OCI-LY1 (cell line): ENCODE results near the gene NID1.

ENCODE experiments used
- H2AFZ ChIP-seq: fragments of 200-600 bp; sonication (generic), shearing (Covaris generic); 2 replicates; pipeline ENCODE4 v1.6.0; 2014; ENCODE audit warnings: antibody characterized with exemption, mild to moderate bottlenecking, low read length
- H3F3A ChIP-seq: fragments of 200-600 bp; sonication (generic), shearing (Covaris generic); 2 replicates; pipeline ENCODE4 v1.6.0; 2014; ENCODE audit warnings: mild to moderate bottlenecking, antibody characterized with exemption, low read length, moderate library complexity; ENCODE audit not compliant: insufficient read depth
- H3K27ac ChIP-seq: fragments of 200-600 bp; sonication (generic); 2 replicates; pipeline ENCODE4 v1.5.1; 2014; ENCODE audit warnings: low read length, mixed run types, mild to moderate bottlenecking, low read depth; ENCODE audit not compliant: poor library complexity, severe bottlenecking
- H3K27me3 ChIP-seq: fragments of 200-600 bp; sonication (generic); 2 replicates; pipeline ENCODE4 v1.6.0; 2014; ENCODE audit warnings: antibody characterized with exemption, mild to moderate bottlenecking, low read length, moderate library complexity; ENCODE audit not compliant: insufficient read depth
- H3K36me3 ChIP-seq: fragments of 200-600 bp; sonication (generic); 2 replicates; pipeline ENCODE4 v1.6.1; 2014; ENCODE audit warnings: mild to moderate bottlenecking, antibody characterized with exemption, low read length, moderate library complexity, mixed read lengths; ENCODE audit not compliant: insufficient read depth
- H3K4me1 ChIP-seq: fragments of 200-600 bp; sonication (generic); 2 replicates; pipeline ENCODE4 v1.5.1; 2014; ENCODE audit warnings: mild to moderate bottlenecking, low read length, moderate library complexity; ENCODE audit not compliant: insufficient read depth, severe bottlenecking
- H3K4me2 ChIP-seq: fragments of 200-600 bp; sonication (generic), shearing (Covaris generic); 2 replicates; pipeline ENCODE4 v1.6.1; 2014; ENCODE audit warnings: low read length
- H3K4me3 ChIP-seq: fragments of 200-600 bp; sonication (generic); 2 replicates; pipeline ENCODE4 v1.5.1; 2014; ENCODE audit warnings: low read length, low read depth, mild to moderate bottlenecking, mixed read lengths; ENCODE audit not compliant: poor library complexity, severe bottlenecking
- H3K79me2 ChIP-seq: fragments of 200-600 bp; shearing (Covaris generic); 2 replicates; pipeline ENCODE4 v1.6.1; 2016; ENCODE audit warnings: mixed run types, low read length, mixed read lengths; ENCODE audit not compliant: insufficient read depth
- H3K9ac ChIP-seq: fragments of 200-600 bp; sonication (generic), shearing (Covaris generic); 2 replicates; pipeline ENCODE4 v1.6.1; 2014; ENCODE audit warnings: mild to moderate bottlenecking, low read length, mixed read lengths
- H3K9me2 ChIP-seq: fragments of 200-600 bp; sonication (generic), shearing (Covaris generic); 2 replicates; pipeline ENCODE4 v1.6.1; 2014; ENCODE audit warnings: low read depth, mild to moderate bottlenecking, low read length, mixed read lengths
- H3K9me3 ChIP-seq: fragments of 200-600 bp; shearing (Covaris generic); 2 replicates; pipeline ENCODE4 v1.6.1; 2014; ENCODE audit warnings: low read length, mixed read lengths
- H4K20me1 ChIP-seq: fragments of 200-600 bp; sonication (generic), shearing (Covaris generic); 2 replicates; pipeline ENCODE4 v1.6.0; 2016; ENCODE audit warnings: mild to moderate bottlenecking, low read length; ENCODE audit not compliant: insufficient read depth
- EZH2 ChIP-seq: fragments of 200-600 bp; sonication (generic), shearing (Covaris generic); IDR thresholded peaks from 2 replicates; pipeline ENCODE4 v1.8.0; 2017; ENCODE audit warnings: borderline replicate concordance, mixed run types, mild to moderate bottlenecking, antibody characterized with exemption, low read length, moderate library complexity, mixed read lengths
- TF ChIP-seq, protein P1 (sequence below): fragments of 200-600 bp; sonication (generic), shearing (Covaris generic); IDR thresholded peaks from 2 replicates; pipeline ENCODE4 v1.5.1; 2017; ENCODE audit warnings: mild to moderate bottlenecking, antibody characterized with exemption, low read length, moderate library complexity, mixed read lengths

NID1 gene, protein sequence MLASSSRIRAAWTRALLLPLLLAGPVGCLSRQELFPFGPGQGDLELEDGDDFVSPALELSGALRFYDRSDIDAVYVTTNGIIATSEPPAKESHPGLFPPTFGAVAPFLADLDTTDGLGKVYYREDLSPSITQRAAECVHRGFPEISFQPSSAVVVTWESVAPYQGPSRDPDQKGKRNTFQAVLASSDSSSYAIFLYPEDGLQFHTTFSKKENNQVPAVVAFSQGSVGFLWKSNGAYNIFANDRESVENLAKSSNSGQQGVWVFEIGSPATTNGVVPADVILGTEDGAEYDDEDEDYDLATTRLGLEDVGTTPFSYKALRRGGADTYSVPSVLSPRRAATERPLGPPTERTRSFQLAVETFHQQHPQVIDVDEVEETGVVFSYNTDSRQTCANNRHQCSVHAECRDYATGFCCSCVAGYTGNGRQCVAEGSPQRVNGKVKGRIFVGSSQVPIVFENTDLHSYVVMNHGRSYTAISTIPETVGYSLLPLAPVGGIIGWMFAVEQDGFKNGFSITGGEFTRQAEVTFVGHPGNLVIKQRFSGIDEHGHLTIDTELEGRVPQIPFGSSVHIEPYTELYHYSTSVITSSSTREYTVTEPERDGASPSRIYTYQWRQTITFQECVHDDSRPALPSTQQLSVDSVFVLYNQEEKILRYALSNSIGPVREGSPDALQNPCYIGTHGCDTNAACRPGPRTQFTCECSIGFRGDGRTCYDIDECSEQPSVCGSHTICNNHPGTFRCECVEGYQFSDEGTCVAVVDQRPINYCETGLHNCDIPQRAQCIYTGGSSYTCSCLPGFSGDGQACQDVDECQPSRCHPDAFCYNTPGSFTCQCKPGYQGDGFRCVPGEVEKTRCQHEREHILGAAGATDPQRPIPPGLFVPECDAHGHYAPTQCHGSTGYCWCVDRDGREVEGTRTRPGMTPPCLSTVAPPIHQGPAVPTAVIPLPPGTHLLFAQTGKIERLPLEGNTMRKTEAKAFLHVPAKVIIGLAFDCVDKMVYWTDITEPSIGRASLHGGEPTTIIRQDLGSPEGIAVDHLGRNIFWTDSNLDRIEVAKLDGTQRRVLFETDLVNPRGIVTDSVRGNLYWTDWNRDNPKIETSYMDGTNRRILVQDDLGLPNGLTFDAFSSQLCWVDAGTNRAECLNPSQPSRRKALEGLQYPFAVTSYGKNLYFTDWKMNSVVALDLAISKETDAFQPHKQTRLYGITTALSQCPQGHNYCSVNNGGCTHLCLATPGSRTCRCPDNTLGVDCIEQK

DNA sequence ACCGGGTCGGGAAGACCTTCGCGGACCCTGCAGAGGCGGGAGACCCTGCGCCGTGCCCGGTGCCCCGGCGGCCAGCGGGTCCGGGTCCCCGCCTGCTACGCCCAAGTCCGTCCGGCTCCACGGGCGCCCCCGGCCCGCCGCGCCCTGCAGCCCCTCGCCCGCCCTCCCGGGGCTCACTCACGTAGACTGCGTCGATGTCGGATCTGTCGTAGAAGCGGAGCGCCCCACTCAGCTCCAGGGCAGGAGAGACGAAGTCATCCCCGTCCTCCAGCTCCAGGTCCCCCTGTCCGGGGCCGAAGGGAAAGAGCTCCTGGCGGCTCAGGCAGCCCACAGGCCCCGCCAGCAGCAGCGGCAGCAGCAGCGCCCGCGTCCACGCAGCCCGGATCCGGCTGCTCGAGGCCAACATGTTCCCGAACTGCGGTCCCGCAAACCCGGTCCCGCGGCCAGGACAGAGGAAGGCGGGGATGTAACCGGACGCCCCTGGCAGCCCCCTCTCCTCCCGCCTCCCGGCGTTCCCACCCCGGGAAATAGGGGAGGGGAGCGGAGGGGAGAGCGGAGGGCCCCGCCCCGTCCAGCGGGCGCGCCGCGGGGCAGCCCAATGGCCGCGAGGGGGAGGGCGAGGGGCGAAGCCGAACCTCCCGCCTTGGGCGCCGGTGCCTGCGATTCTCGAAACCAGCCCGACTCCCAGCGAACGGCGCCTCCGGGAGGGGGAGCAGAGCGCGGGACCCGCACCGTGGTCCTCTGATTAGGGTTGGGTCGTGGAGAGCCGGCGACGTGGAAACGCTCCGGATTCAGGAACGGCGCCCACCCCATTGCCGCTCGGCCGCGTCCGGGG lies at the start of gene NID1:
Gene NID1, minus strand, starts transcription at position 417 of the 835 bp plus-strand sequence. Its CDS starts 11 bp downstream, at position 406.
- H3K4me2 ChIP-seq: no peak within 1 kb of the TSS
- no peaks in the 10 kb centered on the region for H4K20me1 ChIP-seq
- no peaks in the 10 kb centered on the region for H3K9me3 ChIP-seq
- TF ChIP-seq EZH2: no peak
- TF ChIP-seq, protein P1, sequence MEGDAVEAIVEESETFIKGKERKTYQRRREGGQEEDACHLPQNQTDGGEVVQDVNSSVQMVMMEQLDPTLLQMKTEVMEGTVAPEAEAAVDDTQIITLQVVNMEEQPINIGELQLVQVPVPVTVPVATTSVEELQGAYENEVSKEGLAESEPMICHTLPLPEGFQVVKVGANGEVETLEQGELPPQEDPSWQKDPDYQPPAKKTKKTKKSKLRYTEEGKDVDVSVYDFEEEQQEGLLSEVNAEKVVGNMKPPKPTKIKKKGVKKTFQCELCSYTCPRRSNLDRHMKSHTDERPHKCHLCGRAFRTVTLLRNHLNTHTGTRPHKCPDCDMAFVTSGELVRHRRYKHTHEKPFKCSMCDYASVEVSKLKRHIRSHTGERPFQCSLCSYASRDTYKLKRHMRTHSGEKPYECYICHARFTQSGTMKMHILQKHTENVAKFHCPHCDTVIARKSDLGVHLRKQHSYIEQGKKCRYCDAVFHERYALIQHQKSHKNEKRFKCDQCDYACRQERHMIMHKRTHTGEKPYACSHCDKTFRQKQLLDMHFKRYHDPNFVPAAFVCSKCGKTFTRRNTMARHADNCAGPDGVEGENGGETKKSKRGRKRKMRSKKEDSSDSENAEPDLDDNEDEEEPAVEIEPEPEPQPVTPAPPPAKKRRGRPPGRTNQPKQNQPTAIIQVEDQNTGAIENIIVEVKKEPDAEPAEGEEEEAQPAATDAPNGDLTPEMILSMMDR: no peak
- no peak within 1 kb of the TSS for H2AFZ ChIP-seq
- no peak within 1 kb of the TSS for H3K9ac ChIP-seq
- H3K27me3 ChIP-seq: no peaks in the 10 kb centered on the region
- no peaks in the 10 kb centered on the region for H3K9me2 ChIP-seq
- H3K27ac ChIP-seq: no peak within 1 kb of the TSS
- no peak within 1 kb of the TSS for H3K4me3 ChIP-seq
- peaks cover 11% of the 10 kb centered on the region for H3K4me1 ChIP-seq
- no peaks in the 10 kb centered on the region for H3K36me3 ChIP-seq
- no peaks in the 10 kb centered on the region for H3F3A ChIP-seq
- H3K79me2 ChIP-seq: no peaks in the 10 kb centered on the region

- Histone ChIP-seq H3F3A (no peaks in the 10 kb centered on the region), H2AFZ (no peak overlapping the region), H3K9ac (no peak overlapping the region), H3K4me1 (no peaks in the 10 kb centered on the region), H4K20me1 (no peaks in the 10 kb centered on the region), H3K27ac (no peak overlapping the region), H3K9me3 (no peaks in the 10 kb centered on the region), H3K79me2 (no peaks in the 10 kb centered on the region), H3K27me3 (no peaks in the 10 kb centered on the region), H3K9me2 (no peaks in the 10 kb centered on the region), H3K36me3 (no peaks in the 10 kb centered on the region), H3K4me2 (no peak overlapping the region), H3K4me3 (no peak overlapping the region)
- TF ChIP-seq, protein P1: no peak
- no peak for TF ChIP-seq EZH2
Measured at GRCh38 chr1:236114076-236114747, 49.3 kb upstream of the NID1 start.
